ENCODE results near the gene VSTM4.

DNA sequence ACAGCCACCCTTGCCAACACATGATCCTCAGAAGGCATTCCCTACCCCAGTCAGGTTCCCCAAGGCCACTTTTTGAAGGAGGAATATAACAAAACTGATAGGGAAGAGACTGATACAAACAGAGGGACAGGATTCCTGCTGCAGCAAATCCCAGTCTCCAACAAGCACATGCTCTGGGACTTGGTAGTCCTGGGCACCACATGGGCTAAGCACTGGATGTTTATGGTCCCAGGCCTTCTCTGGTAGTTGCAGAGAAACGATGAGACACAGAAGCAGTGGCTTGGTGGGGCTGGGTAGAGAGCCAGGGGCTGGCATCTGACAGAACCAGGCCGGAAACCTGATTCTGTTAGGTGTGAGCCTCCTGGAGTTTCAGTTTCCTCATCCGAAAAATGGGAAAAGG, 3.2 kb downstream of the VSTM4 start:
- TF ChIP-seq EZH2 (IDR thresholded peaks at IDR 0.05; ENCODE audit: insufficient read depth, poor library complexity, severe bottlenecking) (no peak), EZH2phosphoT487 (IDR thresholded peaks at IDR 0.05; ENCODE audit: insufficient read depth, low read depth) (no peak)
